Measurements from ENCODE around the gene CLTA.
"Not testable (repeated sequence)": the region's sequence is repeated elsewhere in the genome, so short reads cannot be mapped to it uniquely, and the experiment has no call there.

The CLTA gene

GRCh38 chr9:36158122-36158521 is 32.6 kb upstream of the CLTA start:
- no peak for DNase-seq (ENCODE audit: low read depth, low spot score)

- DNase-seq (ENCODE audit: low read depth, low spot score): no peak
These were observed 31.8 kb upstream of the CLTA start for GRCh38 chr9:36158917-36159316.

DNA sequence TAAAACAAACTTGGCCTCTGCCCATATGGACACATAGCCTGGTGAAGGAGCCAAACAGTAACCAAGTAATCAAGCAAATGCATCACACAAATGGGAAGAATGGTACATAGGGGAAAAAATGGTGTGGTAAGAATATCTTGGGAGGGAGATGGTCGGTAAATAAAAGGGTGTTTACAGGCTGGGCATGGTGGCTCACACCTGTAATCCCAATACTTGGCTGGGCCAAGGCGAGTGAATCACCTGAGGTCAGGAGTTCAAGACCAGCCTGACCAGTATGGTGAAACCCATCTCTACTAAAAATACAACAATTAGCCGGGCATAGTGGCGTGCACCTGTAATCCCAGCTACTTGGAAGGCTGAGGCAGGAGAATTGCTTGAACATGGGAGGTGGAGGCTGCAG is 31.2 kb upstream of the CLTA start:
- not testable (repeated sequence) for DNase-seq (ENCODE audit: low read depth, low spot score)

- not testable (repeated sequence) for DNase-seq (ENCODE audit: low read depth, low spot score)
These were observed 30.6 kb upstream of the CLTA start for GRCh38 chr9:36160126-36160525.

DNA sequence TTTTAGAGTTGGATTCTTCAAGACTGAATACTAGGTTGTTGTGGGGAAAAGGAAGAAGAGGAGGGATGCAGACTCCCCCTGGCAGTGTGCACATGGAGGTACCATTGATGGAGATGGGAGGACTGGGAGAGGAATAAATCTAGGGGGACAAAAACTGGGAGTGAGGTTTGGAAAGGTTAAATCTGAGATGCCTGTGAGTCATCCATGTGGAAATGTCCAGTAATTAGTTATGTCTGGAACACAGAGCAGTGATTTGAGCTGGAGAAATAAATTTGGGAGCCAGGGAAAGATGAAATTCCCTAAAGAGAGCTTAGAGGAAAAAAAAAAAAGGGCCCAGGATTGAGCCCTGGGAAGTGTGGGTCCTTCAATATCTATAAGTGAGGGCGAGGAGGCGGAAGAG is 29.5 kb upstream of the CLTA start:
- DNase-seq (ENCODE audit: low read depth, low spot score): no peak

- no peak for DNase-seq (ENCODE audit: low read depth, low spot score)
These were observed 28.4 kb upstream of the CLTA start for GRCh38 chr9:36162211-36162738.

DNA sequence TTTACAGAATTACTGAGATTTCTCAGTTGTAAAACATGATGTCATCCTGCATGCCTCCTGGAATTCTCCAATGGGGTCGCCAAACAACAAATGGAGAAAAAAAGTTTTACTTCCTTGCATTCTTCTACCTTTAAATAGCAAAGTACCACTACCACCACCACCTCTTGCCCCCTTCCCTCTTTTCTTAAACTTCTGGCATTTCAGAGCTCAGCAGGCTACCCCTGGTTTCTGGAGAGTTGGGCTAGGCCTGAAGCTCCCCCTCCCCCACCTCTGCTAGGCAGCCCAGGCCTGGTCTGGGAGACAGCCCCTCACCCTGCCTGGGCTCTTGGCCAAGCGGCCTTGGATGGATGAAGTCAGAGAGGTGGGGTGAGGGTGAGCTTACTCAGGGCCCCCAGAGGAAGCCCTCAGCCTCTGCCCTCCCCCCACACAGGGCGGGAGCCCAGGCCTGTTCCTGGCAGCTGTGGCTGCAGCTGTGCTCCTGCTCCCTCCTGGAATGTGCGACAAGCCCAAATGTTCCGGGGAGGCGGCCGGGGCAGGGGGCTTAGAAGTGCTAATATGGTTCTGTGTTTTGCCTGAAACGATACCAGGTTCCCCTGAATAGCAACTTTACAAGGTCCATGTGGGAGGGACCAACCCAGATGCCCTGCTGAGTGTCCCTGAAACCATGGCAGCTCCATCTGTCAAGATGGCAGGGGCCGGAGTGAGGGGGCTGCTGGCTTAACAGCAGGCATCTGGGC is 27.5 kb upstream of the CLTA start:
- peak; percentile 92 for DNase-seq (ENCODE audit: low read depth, low spot score)

- DNase-seq (ENCODE audit: low read depth, low spot score): no peak
These were observed 26.9 kb upstream of the CLTA start for GRCh38 chr9:36163786-36164170.

GRCh38 chr9:36164372-36164771 is 26.3 kb upstream of the CLTA start:
- DNase-seq (ENCODE audit: low read depth, low spot score): no peak

- DNase-seq (ENCODE audit: low read depth, low spot score): no peak
These were observed 25.7 kb upstream of the CLTA start for GRCh38 chr9:36164989-36165388.

DNA sequence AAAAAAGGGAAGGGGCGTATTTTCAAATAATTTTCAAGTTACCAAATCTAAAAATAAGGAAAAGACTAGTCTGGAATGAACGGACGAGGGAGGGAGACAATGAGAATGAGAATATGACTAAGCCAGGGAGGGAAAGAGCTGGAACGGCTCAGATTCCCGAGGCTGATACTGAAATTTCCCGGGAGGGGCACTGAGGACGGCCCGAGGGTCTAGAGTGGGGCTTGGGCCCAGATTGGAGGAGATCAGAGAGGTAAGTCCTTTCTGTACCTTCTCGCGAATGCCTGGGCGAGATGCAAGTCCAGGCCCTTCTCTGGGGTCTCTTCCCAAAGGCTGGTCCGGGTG is 24.9 kb upstream of the CLTA start:
- no peak for DNase-seq (ENCODE audit: low read depth, low spot score)

GRCh38 chr9:36166168-36166927 is 24.4 kb upstream of the CLTA start:
- DNase-seq (ENCODE audit: low read depth, low spot score): peak; percentile 49

DNA sequence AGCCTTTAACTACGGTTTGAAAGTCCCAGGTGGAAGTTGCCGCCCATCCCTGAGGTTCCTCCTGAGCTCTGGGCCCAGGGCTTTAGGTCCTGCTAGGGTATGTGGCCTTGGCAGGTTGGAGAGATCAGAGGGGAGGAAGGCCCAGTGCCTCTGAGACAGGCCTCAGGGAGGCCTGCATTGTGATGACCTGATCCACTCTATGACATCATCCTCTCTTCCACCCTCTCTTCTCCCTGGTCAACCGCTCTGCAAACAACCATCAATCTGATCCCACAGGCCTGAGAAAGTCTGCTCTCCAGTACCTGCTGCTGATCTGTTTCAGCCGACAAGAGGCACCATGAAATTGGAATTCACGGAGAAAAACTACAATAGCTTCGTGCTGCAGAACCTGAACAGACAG is 21.6 kb upstream of the CLTA start, which contains the start of gene CCIN:
Gene CCIN, plus strand, starts transcription at position 223 of the 400 bp plus-strand sequence. Its CDS starts 115 bp downstream, at position 338.
- DNase-seq (ENCODE audit: low read depth, low spot score): no peak

DNA sequence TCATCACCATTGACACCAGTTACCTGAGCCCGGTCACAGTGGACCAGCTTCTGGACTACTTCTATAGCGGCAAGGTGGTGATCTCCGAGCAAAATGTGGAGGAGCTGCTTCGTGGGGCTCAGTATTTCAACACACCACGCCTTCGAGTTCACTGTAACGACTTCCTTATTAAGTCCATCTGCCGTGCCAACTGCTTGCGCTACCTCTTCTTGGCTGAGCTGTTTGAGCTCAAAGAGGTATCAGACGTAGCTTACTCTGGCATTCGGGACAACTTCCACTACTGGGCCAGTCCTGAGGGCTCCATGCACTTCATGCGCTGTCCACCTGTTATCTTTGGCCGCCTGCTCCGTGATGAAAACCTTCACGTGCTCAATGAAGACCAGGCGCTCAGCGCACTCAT is 21.0 kb upstream of the CLTA start:
- no peak for DNase-seq (ENCODE audit: low read depth, low spot score)

GRCh38 chr9:36170531-36170930 is 20.2 kb upstream of the CLTA start:
- no peak for DNase-seq (ENCODE audit: low read depth, low spot score)

DNA sequence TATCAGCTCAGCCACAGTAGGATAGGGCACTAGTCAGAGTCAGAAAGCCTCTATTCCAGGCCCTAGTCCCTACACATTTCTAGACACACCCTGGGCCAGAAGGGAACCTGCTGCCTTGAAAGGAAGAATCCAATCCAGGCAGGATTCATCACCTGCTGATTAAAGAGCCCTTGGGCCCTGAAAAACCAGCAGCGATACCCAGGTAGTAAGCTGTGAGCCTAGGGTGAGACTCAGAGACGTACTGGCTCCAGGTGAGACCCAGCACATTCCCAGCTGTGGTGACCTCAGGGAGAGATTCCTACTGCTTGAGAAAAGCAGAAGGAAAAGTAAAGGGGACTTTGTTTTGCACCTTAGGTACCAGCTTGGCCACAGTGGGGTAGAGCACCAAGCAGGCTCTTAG is 16.9 kb upstream of the CLTA start:
- DNase-seq (ENCODE audit: low read depth, low spot score): no peak

DNA sequence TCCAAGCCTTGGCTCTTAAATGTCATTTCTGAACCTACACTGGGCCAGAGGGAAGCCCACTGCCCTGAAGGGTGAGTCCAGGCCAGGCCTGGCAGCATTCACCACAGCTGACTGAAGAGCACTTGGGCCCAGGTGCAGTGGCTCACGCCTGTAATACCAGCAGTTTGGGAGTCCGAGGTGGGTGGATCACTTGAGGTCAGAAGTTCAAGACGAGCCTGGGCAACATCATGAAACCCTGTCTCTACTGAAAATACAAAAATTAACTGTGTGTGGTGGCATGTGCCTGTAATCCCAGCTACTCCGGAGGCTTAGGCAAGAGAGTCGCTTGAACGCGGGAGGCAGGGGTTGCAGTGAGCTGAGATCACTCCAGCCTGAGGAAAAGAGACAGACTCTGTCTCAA is 16.4 kb upstream of the CLTA start:
- no peak for DNase-seq (ENCODE audit: low read depth, low spot score)

- DNase-seq (ENCODE audit: low read depth, low spot score): no peak
These were observed 16.0 kb upstream of the CLTA start for GRCh38 chr9:36174731-36175130.

- DNase-seq (ENCODE audit: low read depth, low spot score): not testable (repeated sequence)
These were observed 15.5 kb upstream of the CLTA start for GRCh38 chr9:36175209-36175608.

DNA sequence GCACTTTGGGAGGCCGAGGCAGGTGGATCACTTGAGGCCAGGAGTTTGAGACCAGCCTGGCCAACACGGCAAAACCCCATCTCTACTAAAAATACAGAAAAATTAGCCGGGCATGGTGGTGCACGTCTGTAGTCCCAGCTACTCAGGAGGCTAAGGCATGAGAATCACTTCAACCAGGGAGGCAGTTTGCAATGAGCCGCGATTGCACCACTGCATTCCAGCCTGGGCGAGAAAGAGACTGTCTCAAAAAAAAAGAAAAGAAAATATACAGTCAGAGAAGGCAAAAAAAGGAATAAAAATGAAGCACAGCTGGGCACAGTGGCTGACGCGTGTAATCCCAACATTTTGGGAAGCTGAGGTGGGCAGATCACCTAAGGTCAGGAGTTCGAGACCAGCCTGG is 14.2 kb upstream of the CLTA start:
- not testable (repeated sequence) for DNase-seq (ENCODE audit: low read depth, low spot score)

DNA sequence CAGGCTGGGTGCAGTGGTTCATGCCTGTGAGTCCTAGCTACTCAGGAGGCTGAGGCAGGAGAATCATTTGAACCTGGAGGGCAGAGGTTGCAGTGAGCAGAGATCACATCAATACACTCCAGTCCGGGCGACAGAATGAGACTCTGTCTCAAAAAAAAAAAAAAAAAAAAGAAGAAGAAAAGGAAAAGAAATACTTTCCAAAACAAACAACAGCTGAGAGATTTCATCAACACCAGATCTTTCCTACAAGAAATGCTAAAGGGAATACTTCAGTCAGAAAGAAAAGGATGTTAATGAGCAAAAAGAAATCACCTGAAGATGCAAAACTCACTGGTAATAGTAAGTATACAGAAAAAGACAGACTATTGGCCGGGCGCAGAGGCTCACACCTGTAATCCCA is 13.2 kb upstream of the CLTA start:
- DNase-seq (ENCODE audit: low read depth, low spot score): no peak

DNA sequence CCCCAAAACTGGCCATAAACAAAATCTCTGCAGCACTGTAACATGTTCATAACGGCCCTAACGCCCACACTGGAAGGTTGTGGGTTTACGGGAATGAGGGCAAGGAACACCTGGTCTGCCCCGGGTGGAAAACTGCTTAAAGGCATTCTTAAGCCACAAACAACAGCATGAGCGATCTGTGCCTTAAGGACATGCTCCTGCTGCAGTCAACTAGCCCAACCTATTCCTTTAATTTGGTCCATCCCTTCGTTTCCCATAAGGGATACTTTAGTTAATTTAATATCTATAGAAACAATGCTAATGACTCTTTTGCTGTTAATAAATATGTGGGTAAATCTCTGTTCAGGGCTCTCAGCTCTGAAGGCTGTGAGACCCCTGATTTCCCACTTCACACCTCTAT is 10.5 kb upstream of the CLTA start:
- not testable (repeated sequence) for DNase-seq (ENCODE audit: low read depth, low spot score)

DNA sequence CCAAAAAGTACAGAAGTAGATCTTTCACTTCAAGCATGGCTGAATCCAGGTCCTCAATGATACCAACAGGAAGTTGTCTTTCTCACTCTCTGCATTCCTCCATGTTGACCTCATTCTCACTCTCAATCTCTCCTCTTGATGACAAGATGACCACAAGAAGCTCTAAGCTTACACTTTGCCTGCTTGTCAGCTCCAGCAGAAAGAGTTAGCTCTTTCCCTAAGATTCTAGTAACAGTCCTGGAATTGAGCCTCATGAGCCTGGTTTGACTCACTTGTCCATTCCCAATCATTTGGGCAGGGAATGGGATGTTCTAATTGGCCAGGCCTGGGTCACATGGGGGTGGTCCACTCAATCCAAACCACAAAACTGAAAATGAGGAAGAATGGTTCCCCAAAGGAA is 3.3 kb upstream of the CLTA start:
- DNase-seq (ENCODE audit: low read depth, low spot score): no peak

Data from smooth muscle cell of the brain vasculature (primary cell).